HepG2 (cell line): ENCODE data around the gene TRIM2. TPM values are rescaled to one million over a fixed set of nuclear protein-coding genes. Genes with fewer than 3 reads are reported as not detected.
A peak's percentile ranks its signal among the peaks of the same experiment; 100 is the strongest.

ENCODE experiments used
- AGO1 ChIP-seq: fragments of 200-400 bp; formaldehyde crosslinking; IDR thresholded peaks from 2 replicates; pipeline ENCODE4 v1.6.1; 2017; ENCODE audit warnings: mild to moderate bottlenecking, low read depth, low read length, moderate library complexity; ENCODE audit not compliant: poor library complexity, severe bottlenecking
- BCLAF1 ChIP-seq: fragments of 450-650 bp; IDR thresholded peaks from 2 replicates; pipeline ENCODE4 v1.6.1; 2017; ENCODE audit warnings: mild to moderate bottlenecking
- CCDC6 ChIP-seq: sonication (generic); formaldehyde crosslinking; IDR thresholded peaks from 2 replicates; pipeline ENCODE4 v1.8.1; 2022; ENCODE audit warnings: mild to moderate bottlenecking, missing genetic modification reagents, moderate library complexity
- GLI4 ChIP-seq: sonication (generic); formaldehyde crosslinking; IDR thresholded peaks from 2 replicates; pipeline ENCODE4 v1.5.1; 2020; ENCODE audit warnings: missing genetic modification reagents, mild to moderate bottlenecking, moderate library complexity, borderline replicate concordance
- GTF3A ChIP-seq: sonication (generic); formaldehyde crosslinking; conservative IDR thresholded peaks from 2 replicates; pipeline ENCODE4 v1.4.0; 2020; ENCODE audit warnings: mild to moderate bottlenecking, missing genetic modification reagents
- KDM5B ChIP-seq: sonication (generic); formaldehyde crosslinking; IDR thresholded peaks from 2 replicates; pipeline ENCODE4 v1.4.0; 2020; ENCODE audit warnings: missing genetic modification reagents, mild to moderate bottlenecking, borderline replicate concordance
- MAFG ChIP-seq: sonication (generic); formaldehyde crosslinking; IDR thresholded peaks from 2 replicates; pipeline ENCODE4 v1.5.1; 2020; ENCODE audit warnings: mild to moderate bottlenecking, missing genetic modification reagents
- MAFK ChIP-seq, 2 experiments: IDR thresholded peaks in 1 of 2; conservative IDR thresholded peaks in 1 of 2; 2 replicates each; pipeline ENCODE4 v1.6.1; 2011; ENCODE audit warnings: improper control_type of control experiment in 2 of 2, low read length in 2 of 2
- MNT ChIP-seq: fragments of 450-650 bp; IDR thresholded peaks from 2 replicates; pipeline ENCODE4 v1.6.1; 2016
- MYPOP ChIP-seq: sonication (generic); formaldehyde crosslinking; IDR thresholded peaks from 2 replicates; pipeline ENCODE4 v1.8.1; 2023; ENCODE audit warnings: mild to moderate bottlenecking, moderate library complexity, missing genetic modification reagents
- NCOR1 ChIP-seq: fragments of 200-600 bp; sonication (generic); IDR thresholded peaks from 2 replicates; pipeline ENCODE4 v1.7.0; 2017; ENCODE audit warnings: antibody characterized with exemption, low read length, borderline replicate concordance
- SNAPC2 ChIP-seq: sonication (generic); formaldehyde crosslinking; IDR thresholded peaks from 2 replicates; pipeline ENCODE4 v1.8.1; 2022; ENCODE audit warnings: mild to moderate bottlenecking, missing genetic modification reagents
- TBP ChIP-seq: sonication (generic); formaldehyde crosslinking; IDR thresholded peaks from 2 replicates; pipeline ENCODE4 v1.5.0; 2020; ENCODE audit warnings: missing genetic modification reagents
- XBP1 ChIP-seq: sonication (generic); formaldehyde crosslinking; IDR thresholded peaks from 2 replicates; pipeline ENCODE4 v1.5.0; 2020; ENCODE audit warnings: missing genetic modification reagents
- ZNF235 ChIP-seq: sonication (generic); formaldehyde crosslinking; IDR thresholded peaks from 2 replicates; pipeline ENCODE4 v1.8.1; 2023; ENCODE audit warnings: mild to moderate bottlenecking, missing genetic modification reagents, borderline replicate concordance
- ZNF501 ChIP-seq: sonication (generic); formaldehyde crosslinking; IDR thresholded peaks from 2 replicates; pipeline ENCODE4 v1.5.1; 2020; ENCODE audit warnings: mild to moderate bottlenecking, moderate library complexity, missing genetic modification reagents
- ZNF687 ChIP-seq: sonication (generic); formaldehyde crosslinking; IDR thresholded peaks from 2 replicates; pipeline ENCODE4 v1.5.1; 2020; ENCODE audit warnings: mild to moderate bottlenecking, missing genetic modification reagents, moderate library complexity
- ZNF7 ChIP-seq: IDR thresholded peaks from 2 replicates; pipeline ENCODE4 v1.6.1; 2016; ENCODE audit warnings: missing biosample characterization, missing genetic modification reagents
- polyA plus RNA-seq, 8 experiments: library from polyadenylated mRNA; depleted of rRNA in 3 of 8; stranded (reverse) in 7 of 8; unstranded in 1 of 8; fragments of >200 nt; fragmentation: Illumina TruSeq in 4 of 8; extraction: Trizol in 4 of 8; gene quantifications; 2 replicates each; pipeline versions ENCODE4 v1.2.1 to v1.2.3, GENCODE V29; 2011 to 2016; ENCODE audit warnings: low read depth in 4 of 8, missing spikeins in 1 of 8, mixed read lengths in 1 of 8; ENCODE audit not compliant: insufficient read depth in 1 of 8
- total RNA-seq, 5 experiments: library from RNA; depleted of rRNA; stranded (reverse); fragments of >200 nt; fragmentation: Illumina TruSeq; extraction: Trizol; gene quantifications; 2 replicates each; pipeline ENCODE4 v1.2.3, GENCODE V29; 2016; ENCODE audit warnings: low read depth in 1 of 5

TRIM2 gene
- total and polyA plus RNA-seq, 2 of the 13 experiments (the other 11 are each of a cell fraction or from before 2014, with no cell fraction given), result 2.1 to 4.2 TPM

GRCh38 chr4:153344131-153345011 is 140.1 kb downstream of the TRIM2 start, which contains the start of gene MND1 (continued):
- no peak for TF ChIP-seq ZNF7
- TF ChIP-seq MNT, result no peak
- peak; percentile 92 for TF ChIP-seq CCDC6 (CRISPR knock-in tag)
- TF ChIP-seq MYPOP (CRISPR knock-in tag), result peak; percentile 82
- no peak for TF ChIP-seq MAFK (conservative IDR thresholded peaks at IDR 0.05 in 1 of 2, IDR thresholded peaks at IDR 0.05 in 1 of 2; ENCODE audit: low read length in 2 of 2)
- TF ChIP-seq ZNF235 (CRISPR knock-in tag), result peak; percentile 92
- peak; percentile 93 for TF ChIP-seq ZNF687
- no peak for TF ChIP-seq XBP1 (CRISPR knock-in tag)
- TF ChIP-seq BCLAF1, result no peak
- TF ChIP-seq KDM5B (CRISPR knock-in tag), result peak; percentile 94
- no peak for TF ChIP-seq MAFG (CRISPR knock-in tag)
- no peak for TF ChIP-seq TBP (CRISPR knock-in tag)
- TF ChIP-seq AGO1, result no peak
- TF ChIP-seq SNAPC2 (CRISPR knock-in tag), result no peak
- TF ChIP-seq GTF3A (CRISPR knock-in tag), result no peak
- peak; percentile 35; the same call in 1 of the 2 replicates for TF ChIP-seq GLI4
- TF ChIP-seq NCOR1, result no peak
- TF ChIP-seq ZNF501, result peak; percentile 46; the same call in 1 of the 2 replicates
